ENCODE results near the gene SPRR3. TPM values are rescaled to one million over a fixed set of nuclear protein-coding genes. Genes with fewer than 3 reads are reported as not detected.

SPRR3 gene
- total and polyA plus RNA-seq, 2 experiments from 2014 or later = not detected

DNA sequence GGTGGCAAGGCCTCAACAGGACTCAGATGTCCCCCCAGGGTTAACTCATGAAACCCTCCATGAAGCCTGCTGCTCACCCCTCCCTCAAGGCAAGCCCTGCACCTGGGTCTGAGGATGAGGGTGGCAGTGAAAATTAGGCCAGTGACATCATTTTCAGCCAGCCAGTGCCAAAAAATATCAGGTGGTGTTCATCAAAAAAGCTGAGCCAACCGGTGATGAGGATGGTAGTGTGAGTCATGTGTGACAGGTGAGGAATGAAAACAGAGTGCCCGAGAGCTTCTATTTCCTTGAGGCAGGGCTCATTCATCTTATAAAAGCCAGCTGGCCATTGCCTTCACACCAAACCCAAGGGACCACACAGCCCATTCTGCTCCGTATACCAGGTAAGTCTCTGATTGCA, 17.8 kb upstream of the SPRR3 start, which contains the start of gene SPRR1A:
SPRR1A (plus strand) TSS at position 339 of the 400 bp plus-strand sequence. CDS start 1,150 bp downstream, outside the sequence.
- Histone ChIP-seq H4K20me1 (ENCODE audit: insufficient read depth) (no peaks in the 10 kb centered on the region), H3K4me3 (no peak within 1 kb of the TSS), H3F3A (ENCODE audit: insufficient read depth) (no peaks in the 10 kb centered on the region), H3K9ac (no peak within 1 kb of the TSS), H3K27ac (no peak within 1 kb of the TSS), H3K27me3 (replicated peaks; ENCODE audit: insufficient read depth) (peaks cover 10% of the 10 kb centered on the region), H3K36me3 (ENCODE audit: low read depth) (no peaks in the 10 kb centered on the region), H3K4me1 (ENCODE audit: insufficient read depth) (no peaks in the 10 kb centered on the region), H3K9me2 (ENCODE audit: insufficient read depth) (no peaks in the 10 kb centered on the region), H2AFZ (no peak within 1 kb of the TSS), H3K9me3 (ENCODE audit: low read depth) (no peaks in the 10 kb centered on the region), H3K79me2 (ENCODE audit: insufficient read depth) (no peaks in the 10 kb centered on the region), H3K4me2 (ENCODE audit: unreplicated experiment) (no peak within 1 kb of the TSS)
- in situ Hi-C loops (cut with MboI) = no loop called here
- WGBS, 2 experiments (ENCODE audit: low coverage in 1 of 2, low lambda C conversion rate in 2 of 2, missing lambda C conversion rate in 2 of 2) = 50 to 52% methylated on average over 3 of the region's 3 CpGs
- TF ChIP-seq EZH2phosphoT487 (IDR thresholded peaks at IDR 0.05; ENCODE audit: insufficient read depth, low read depth) = no peak
- no peak for TF ChIP-seq EZH2 (IDR thresholded peaks at IDR 0.05; ENCODE audit: insufficient read depth, poor library complexity, severe bottlenecking)
- DNase-seq = no peak

DNA sequence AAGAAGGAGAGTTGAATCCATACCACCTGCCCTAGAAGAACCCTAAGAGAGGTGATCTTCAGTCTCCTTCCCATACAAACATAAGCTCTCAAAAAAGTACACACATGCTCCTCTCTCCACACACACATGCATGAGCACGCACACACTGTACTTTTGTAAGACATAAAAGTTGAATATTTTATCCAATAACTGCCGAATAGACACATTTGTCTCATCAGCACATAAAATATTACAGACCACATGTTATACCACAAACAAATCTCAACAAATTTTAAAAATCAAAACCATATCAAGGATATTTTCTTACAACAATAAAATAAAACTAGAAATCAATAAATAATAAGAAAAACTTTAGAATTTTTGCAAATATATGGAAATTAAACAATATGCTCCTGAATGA, 15.0 kb upstream of the SPRR3 start:
- TF ChIP-seq EZH2 (IDR thresholded peaks at IDR 0.05; ENCODE audit: insufficient read depth, poor library complexity, severe bottlenecking) (no peak), EZH2phosphoT487 (IDR thresholded peaks at IDR 0.05; ENCODE audit: insufficient read depth, low read depth) (no peak)
- DNase-seq = no peak
- Histone ChIP-seq H3K9me2 (ENCODE audit: insufficient read depth) (no peaks in the 10 kb centered on the region), H3K9ac (no peak overlapping the region), H3K36me3 (ENCODE audit: low read depth) (no peaks in the 10 kb centered on the region), H3F3A (ENCODE audit: insufficient read depth) (no peaks in the 10 kb centered on the region), H2AFZ (no peak overlapping the region), H3K4me1 (ENCODE audit: insufficient read depth) (no peaks in the 10 kb centered on the region), H3K4me3 (no peak overlapping the region), H3K27me3 (replicated peaks; ENCODE audit: insufficient read depth) (no peaks in the 10 kb centered on the region), H3K79me2 (ENCODE audit: insufficient read depth) (no peaks in the 10 kb centered on the region), H3K27ac (no peak overlapping the region), H3K4me2 (ENCODE audit: unreplicated experiment) (no peak overlapping the region), H4K20me1 (ENCODE audit: insufficient read depth) (no peaks in the 10 kb centered on the region), H3K9me3 (ENCODE audit: low read depth) (no peaks in the 10 kb centered on the region)
- 16 to 17% methylated on average over 2 of the region's 2 CpGs for WGBS, 2 experiments (ENCODE audit: low coverage in 1 of 2, low lambda C conversion rate in 2 of 2, missing lambda C conversion rate in 2 of 2)
- in situ Hi-C loops (cut with MboI) = no loop called here

DNA sequence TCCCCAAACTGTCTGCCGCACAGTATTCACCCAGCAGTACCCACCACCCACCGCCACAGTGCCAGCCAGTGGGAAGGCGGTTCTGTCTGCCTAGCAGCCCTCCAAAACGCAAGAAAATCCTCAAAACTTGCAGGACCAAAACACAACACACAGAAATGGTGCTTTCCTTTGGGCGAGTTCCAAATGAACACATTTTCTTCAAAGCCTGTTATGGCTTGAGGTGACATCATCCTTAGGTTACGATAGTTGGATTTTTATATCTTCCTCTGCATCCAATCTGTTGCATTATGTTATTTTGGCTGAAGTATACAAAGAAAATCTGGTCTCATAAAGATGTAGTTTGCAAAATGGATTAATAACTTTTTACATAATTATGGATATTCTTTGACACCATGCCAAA, 8.4 kb upstream of the SPRR3 start:
- Histone ChIP-seq H3F3A (ENCODE audit: insufficient read depth) (no peaks in the 10 kb centered on the region), H3K4me2 (ENCODE audit: unreplicated experiment) (no peak overlapping the region), H3K9ac (no peak overlapping the region), H3K36me3 (ENCODE audit: low read depth) (no peaks in the 10 kb centered on the region), H3K4me1 (ENCODE audit: insufficient read depth) (no peaks in the 10 kb centered on the region), H3K79me2 (ENCODE audit: insufficient read depth) (no peaks in the 10 kb centered on the region), H3K27me3 (replicated peaks; ENCODE audit: insufficient read depth) (peaks cover 2% of the 10 kb centered on the region; the same call in 1 of the 2 replicates), H4K20me1 (ENCODE audit: insufficient read depth) (no peaks in the 10 kb centered on the region), H3K27ac (no peak overlapping the region), H3K9me2 (ENCODE audit: insufficient read depth) (no peaks in the 10 kb centered on the region), H2AFZ (no peak overlapping the region), H3K9me3 (ENCODE audit: low read depth) (no peaks in the 10 kb centered on the region), H3K4me3 (no peak overlapping the region)
- in situ Hi-C loops (cut with MboI) = no loop called here
- TF ChIP-seq EZH2phosphoT487 (IDR thresholded peaks at IDR 0.05; ENCODE audit: insufficient read depth, low read depth) (no peak), EZH2 (IDR thresholded peaks at IDR 0.05; ENCODE audit: insufficient read depth, poor library complexity, severe bottlenecking) (no peak)
- no peak for DNase-seq
- 16 to 19% methylated on average over 6 of the region's 6 CpGs for WGBS, 2 experiments (ENCODE audit: low coverage in 1 of 2, low lambda C conversion rate in 2 of 2, missing lambda C conversion rate in 2 of 2)

DNA sequence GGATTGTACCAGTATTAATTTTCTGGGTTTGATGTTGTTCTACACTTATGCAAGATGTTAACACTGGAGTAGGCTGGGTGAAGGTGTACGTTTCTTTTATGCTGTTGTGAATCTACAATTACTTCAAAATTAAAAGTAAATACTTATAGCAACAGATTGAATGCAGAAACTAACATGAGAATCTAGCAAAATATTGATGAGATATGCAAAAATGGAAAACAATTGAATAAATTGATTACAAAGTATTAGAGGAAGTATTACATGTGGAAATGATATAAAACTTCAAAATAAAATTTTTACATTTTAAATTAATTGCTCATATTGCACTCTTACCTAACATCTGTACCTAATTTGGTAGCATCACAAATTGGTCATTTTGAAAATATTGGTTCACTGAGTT, 5.7 kb upstream of the SPRR3 start:
- H3K9me2 ChIP-seq (ENCODE audit: insufficient read depth) = no peaks in the 10 kb centered on the region
- no peak overlapping the region for H3K9ac ChIP-seq
- H3K9me3 ChIP-seq (ENCODE audit: low read depth) = no peaks in the 10 kb centered on the region
- H3F3A ChIP-seq (ENCODE audit: insufficient read depth) = no peaks in the 10 kb centered on the region
- DNase-seq = no peak
- H2AFZ ChIP-seq = no peak overlapping the region
- no peaks in the 10 kb centered on the region for H3K4me1 ChIP-seq (ENCODE audit: insufficient read depth)
- H4K20me1 ChIP-seq (ENCODE audit: insufficient read depth) = no peaks in the 10 kb centered on the region
- 0 to 9% methylated on average over 1 of the region's 1 CpG for WGBS, 2 experiments (ENCODE audit: low coverage in 1 of 2, low lambda C conversion rate in 2 of 2, missing lambda C conversion rate in 2 of 2)
- peaks cover 2% of the 10 kb centered on the region for H3K27me3 ChIP-seq (replicated peaks; ENCODE audit: insufficient read depth)
- in situ Hi-C loops (cut with MboI) = no loop called here
- H3K4me3 ChIP-seq = no peak overlapping the region
- H3K27ac ChIP-seq = no peak overlapping the region
- TF ChIP-seq EZH2phosphoT487 (IDR thresholded peaks at IDR 0.05; ENCODE audit: insufficient read depth, low read depth) = no peak
- no peak for TF ChIP-seq EZH2 (IDR thresholded peaks at IDR 0.05; ENCODE audit: insufficient read depth, poor library complexity, severe bottlenecking)
- no peaks in the 10 kb centered on the region for H3K36me3 ChIP-seq (ENCODE audit: low read depth)
- H3K4me2 ChIP-seq (ENCODE audit: unreplicated experiment) = no peak overlapping the region
- no peaks in the 10 kb centered on the region for H3K79me2 ChIP-seq (ENCODE audit: insufficient read depth)

All from GM23248 (cell line).